Activated T-cell treated with anti-CD3 and anti-CD28 coated beads, Interleukin-2, amount 50 U/mL, for 48 hours (primary cell): ENCODE data around the gene FURIN.
"Not testable (repeated sequence)": the region's sequence is repeated elsewhere in the genome, so short reads cannot be mapped to it uniquely, and the experiment has no call there.

ENCODE experiments used
- DNase-seq, 2 experiments: peaks; one replicate each; pipeline ENCODE4 v3.0.0-alpha.2; 2020

Gene FURIN

GRCh38 chr15:90868261-90868689, at the start of gene FURIN:
TSS of gene FURIN (plus strand) at chr15:90868588. CDS start at chr15:90875741, 7,153 bp downstream.
- DNase-seq: peak; percentile 57 to 62

- peak in 1 of 2 experiments; percentile 38 for DNase-seq
Observed at GRCh38 chr15:90819390-90819789, 49.0 kb upstream of the FURIN start.

DNA sequence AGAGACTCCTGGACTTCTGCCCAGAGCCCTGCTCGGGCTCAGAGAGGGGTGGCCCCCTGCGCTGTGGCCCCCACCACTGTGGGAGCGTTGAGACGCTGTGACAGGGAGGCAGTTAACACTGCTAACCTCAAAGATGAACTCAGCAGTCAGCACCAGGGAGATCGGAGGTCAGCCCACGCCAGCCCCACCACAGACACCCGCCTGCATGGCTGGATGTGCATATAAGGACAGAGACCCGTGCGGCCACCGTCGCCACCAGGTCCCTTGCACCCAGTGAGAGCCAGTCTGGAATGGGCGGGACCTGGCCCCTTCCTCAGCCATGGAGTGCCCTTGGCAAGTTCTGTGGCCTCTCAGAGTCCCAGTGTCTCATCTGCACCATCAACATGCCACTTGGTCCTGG, 48.5 kb upstream of the FURIN start:
- peak in 1 of 2 experiments; percentile 58 for DNase-seq

DNA sequence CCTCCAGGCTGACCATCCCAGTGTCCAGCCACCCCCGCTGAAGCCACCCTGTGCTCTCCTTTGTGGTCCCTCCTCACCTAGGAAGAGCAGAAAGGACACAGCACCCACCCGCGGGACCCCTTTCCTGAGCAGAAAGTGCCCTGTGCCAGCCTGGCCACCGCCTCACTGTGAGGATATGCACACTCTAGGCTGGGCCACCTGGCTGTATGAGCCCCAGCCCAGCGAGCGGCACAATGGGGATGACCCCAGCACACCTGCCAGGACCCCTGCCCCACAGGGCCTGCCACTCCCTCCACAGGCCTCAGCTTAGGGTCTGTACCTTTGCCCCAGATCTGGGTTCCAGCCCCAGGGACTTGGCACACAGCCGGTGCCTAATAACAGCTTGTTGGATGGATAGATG, 47.9 kb upstream of the FURIN start:
- DNase-seq: peak in 1 of 2 experiments; percentile 22

GRCh38 chr15:90822204-90822955, 46.0 kb upstream of the FURIN start:
- DNase-seq: peak in 1 of 2 experiments; percentile 13

GRCh38 chr15:90823455-90823974, 44.9 kb upstream of the FURIN start:
- no peak for DNase-seq

- not testable (repeated sequence) for DNase-seq
Observed at GRCh38 chr15:90825115-90825899, 43.1 kb upstream of the FURIN start.

GRCh38 chr15:90826206-90826885, 42.0 kb upstream of the FURIN start:
- DNase-seq: not testable (repeated sequence)

DNA sequence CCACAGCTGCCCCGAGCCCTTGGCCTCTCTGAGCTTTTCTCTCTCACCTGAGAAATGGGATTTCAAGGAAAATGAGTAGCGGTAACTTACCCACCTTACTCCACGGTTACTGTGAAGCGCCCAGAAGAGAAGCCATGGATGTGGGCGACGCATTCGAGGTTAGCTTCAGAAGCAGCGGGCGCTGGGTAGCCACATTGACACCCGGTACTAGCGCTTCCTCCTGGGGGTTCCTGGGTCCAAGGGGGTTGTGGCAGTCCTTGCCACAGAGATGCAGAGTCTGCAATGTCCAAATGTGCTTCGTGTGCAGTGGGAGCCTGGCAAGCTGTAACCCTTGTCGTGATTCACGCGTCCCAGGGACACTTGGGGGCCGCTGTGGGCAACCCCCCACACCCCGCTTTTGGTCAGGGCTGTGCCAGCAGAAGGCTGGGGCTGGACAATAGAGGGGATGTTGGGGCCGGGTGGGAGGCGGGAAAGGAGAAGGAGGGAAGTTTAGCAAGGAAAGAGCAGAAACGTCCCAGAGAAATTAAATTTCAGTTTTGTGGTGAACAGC, 41.4 kb upstream of the FURIN start:
- no peak for DNase-seq

- DNase-seq: no peak
Observed at GRCh38 chr15:90828111-90828510, 40.3 kb upstream of the FURIN start.

DNA sequence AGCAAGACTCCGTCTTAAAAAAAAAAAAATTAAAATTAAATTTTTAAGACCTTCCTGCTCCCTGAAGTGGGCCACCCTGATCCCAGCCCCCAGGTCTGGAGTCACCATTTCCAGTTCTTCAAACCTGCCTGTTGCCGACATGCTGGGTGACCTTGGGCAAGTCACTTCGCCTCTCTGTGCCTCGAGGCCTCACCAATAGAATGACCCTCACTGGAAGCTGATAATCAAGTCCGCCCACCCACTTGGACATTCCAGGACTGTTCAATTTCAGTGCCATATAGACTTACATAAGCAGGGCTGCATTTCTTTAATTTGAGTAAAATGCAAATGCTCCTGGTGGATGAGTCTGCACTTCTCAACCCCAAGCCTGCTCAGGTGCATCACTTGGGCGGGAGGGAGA, 39.3 kb upstream of the FURIN start:
- no peak for DNase-seq

GRCh38 chr15:90829942-90830440, 38.4 kb upstream of the FURIN start:
- DNase-seq: peak; percentile 84 to 87

GRCh38 chr15:90834626-90835025, 33.8 kb upstream of the FURIN start:
- DNase-seq: no peak

DNA sequence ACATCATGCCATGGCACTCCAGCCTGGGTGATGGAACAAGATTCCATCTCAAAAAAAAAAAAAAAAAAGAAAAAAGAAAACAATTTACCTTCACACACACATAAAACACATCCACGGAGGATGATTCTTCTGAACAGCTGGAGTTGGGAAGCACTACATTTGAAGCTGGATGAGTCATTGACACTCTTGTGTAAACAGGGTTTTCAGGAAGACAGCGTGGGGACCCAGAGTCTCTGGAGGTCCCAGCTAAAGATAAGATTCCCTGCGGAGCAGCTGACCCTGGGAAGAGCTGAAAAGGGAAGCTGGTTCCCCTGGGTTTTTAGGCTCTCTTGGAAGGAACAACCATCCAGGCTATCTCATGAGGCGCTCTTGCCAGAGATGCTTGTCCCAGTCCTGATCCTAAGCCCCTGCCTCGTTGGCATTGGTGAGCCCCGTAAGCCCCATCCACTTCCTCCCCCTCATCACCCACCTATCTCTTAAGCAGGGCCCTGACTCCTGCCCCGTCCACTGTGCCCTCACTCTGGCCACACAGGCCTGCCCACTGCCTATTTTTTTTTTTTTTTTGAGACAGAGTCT, 32.0 kb upstream of the FURIN start:
- no peak for DNase-seq

DNA sequence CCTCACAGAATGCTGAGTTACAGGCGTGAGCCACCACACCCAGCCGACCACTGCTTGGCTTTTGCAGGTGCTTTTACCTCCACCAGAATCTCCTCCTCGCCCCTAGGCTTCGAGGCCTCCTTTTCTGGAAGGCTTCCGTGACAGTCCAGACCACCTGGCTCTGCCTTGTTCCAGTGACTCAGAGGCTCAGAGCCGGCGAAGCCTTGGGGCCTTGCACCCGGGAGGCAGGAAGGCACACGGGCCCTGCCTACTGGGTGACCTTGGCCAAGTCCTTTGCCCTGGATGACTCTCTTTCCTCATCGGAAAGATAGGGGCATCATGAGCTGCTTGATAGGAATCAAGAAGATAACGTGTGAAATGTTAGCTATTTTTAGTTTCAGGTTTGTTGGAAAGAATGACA, 31.3 kb upstream of the FURIN start:
- peak; percentile 80 to 81 for DNase-seq

GRCh38 chr15:90838139-90838538, 30.2 kb upstream of the FURIN start:
- peak; percentile 91 to 95 for DNase-seq

DNA sequence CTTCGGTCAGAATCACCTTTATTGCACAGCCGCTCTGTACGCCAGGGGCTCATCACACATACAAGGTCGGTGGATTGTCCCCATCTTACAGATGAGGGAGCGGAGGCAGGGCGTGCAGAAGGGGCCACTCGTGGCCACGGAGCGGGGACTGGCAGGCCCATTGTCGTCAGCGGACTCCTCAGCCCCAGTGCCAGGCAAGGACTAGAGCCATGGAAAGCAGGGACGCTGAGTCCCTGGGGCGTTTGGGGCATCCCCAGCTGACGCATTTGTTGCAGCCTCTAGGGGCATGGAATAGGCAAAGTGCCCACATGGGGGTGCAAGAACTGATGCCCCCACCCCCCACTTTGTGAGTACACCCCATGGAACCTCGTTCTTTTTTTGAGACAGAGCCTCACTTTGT, 29.8 kb upstream of the FURIN start:
- DNase-seq: no peak

- DNase-seq: peak; percentile 74 to 75
Observed at GRCh38 chr15:90839187-90840071, 29.0 kb upstream of the FURIN start.

GRCh38 chr15:90840157-90840855, 28.1 kb upstream of the FURIN start:
- DNase-seq: no peak

- no peak for DNase-seq
Observed at GRCh38 chr15:90840954-90841353, 27.4 kb upstream of the FURIN start.

DNA sequence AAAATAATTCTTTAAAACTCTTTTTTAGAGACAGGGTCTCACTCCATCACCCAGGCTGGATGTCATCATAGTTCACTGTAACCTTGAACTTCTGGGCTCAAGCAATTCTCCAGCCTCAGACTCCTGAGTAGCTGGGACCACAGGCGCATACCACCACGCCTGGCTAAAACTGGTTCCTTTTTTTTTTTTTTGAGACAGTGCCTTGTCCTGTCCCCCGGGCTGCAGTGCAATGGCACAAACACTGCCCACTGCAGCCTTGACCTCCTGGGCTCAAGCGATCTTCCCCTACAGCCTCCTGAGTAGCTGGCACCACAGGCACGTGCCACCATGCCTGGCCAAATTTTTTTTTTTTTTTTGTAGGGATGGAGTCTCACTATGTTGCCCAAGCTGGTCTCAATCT, 23.7 kb upstream of the FURIN start:
- no peak for DNase-seq
